CD14-positive monocyte (primary cell): ENCODE measurements around the gene MEIS1. TPM values are rescaled to one million over a fixed set of nuclear protein-coding genes. Genes with fewer than 3 reads are reported as not detected.

Experiments
- DNase-seq, 3 donors: peaks; one replicate each; pipeline ENCODE4 v3.0.0-alpha.2; 2011 to 2022
- H2AFZ ChIP-seq: 2 replicates; pipeline ENCODE4 v1.6.0; 2012; ENCODE audit warnings: mild to moderate bottlenecking, low read depth, low read length, inconsistent platforms; ENCODE audit not compliant: insufficient read depth, poor library complexity, severe bottlenecking
- H3K27ac ChIP-seq, 2 donors: 1 replicate in 1 of 2; 2 replicates in 1 of 2; pipeline ENCODE4 v1.5.1; 2012 to 2013; ENCODE audit warnings: low read length in 2 of 2, control low read depth in 1 of 2, inconsistent platforms in 1 of 2, low read depth in 1 of 2, mild to moderate bottlenecking in 1 of 2
- H3K27me3 ChIP-seq, 2 donors: one replicate each; pipeline versions ENCODE4 v1.6.0 to v1.6.1; 2011 to 2013; ENCODE audit warnings: low read length in 2 of 2; ENCODE audit not compliant: control insufficient read depth in 2 of 2, insufficient read depth in 2 of 2
- H3K36me3 ChIP-seq, 2 donors: replicated peaks in 1 of 2; 1 replicate in 1 of 2; 2 replicates in 1 of 2; pipeline versions ENCODE4 v1.5.1 to v1.6.1; 2012 to 2013; ENCODE audit warnings: low read length in 2 of 2, control low read depth in 1 of 2, inconsistent platforms in 1 of 2, mild to moderate bottlenecking in 1 of 2; ENCODE audit not compliant: insufficient read depth in 2 of 2, control insufficient read depth in 1 of 2
- H3K4me1 ChIP-seq, 2 donors: 1 replicate in 1 of 2; 2 replicates in 1 of 2; pipeline versions ENCODE4 v1.5.1 to v1.6.1; 2012 to 2013; ENCODE audit warnings: low read length in 2 of 2, control low read depth in 1 of 2, inconsistent platforms in 1 of 2, mild to moderate bottlenecking in 1 of 2, moderate library complexity in 1 of 2; ENCODE audit not compliant: insufficient read depth in 2 of 2, control insufficient read depth in 1 of 2
- H3K4me2 ChIP-seq: replicated peaks from 2 replicates; pipeline ENCODE3; 2012; ENCODE audit warnings: low read length, moderate library complexity, mild to moderate bottlenecking; ENCODE audit not compliant: poor library complexity, severe bottlenecking; ENCODE audit errors: extremely low read depth
- H3K4me3 ChIP-seq, 3 experiments: fragments of 200-600 bp in 1 of 3; sonication (generic) in 1 of 3; replicated peaks in 1 of 3; 1 replicate in 2 of 3; 2 replicates in 1 of 3; pipeline ENCODE4 v1.5.1; 2011 to 2013; ENCODE audit warnings: low read length in 3 of 3, mild to moderate bottlenecking in 3 of 3, control low read depth in 2 of 3, low read depth in 2 of 3, inconsistent platforms in 1 of 3, moderate library complexity in 1 of 3
- H3K79me2 ChIP-seq: 2 replicates; pipeline ENCODE4 v1.6.0; 2012; ENCODE audit warnings: mild to moderate bottlenecking, control low read depth, inconsistent platforms, low read length, moderate library complexity; ENCODE audit not compliant: insufficient read depth
- H3K9ac ChIP-seq: 2 replicates; pipeline ENCODE4 v1.6.0; 2017; ENCODE audit warnings: low read length, mild to moderate bottlenecking; ENCODE audit not compliant: insufficient read depth, poor library complexity, severe bottlenecking
- H3K9me3 ChIP-seq, 2 donors: replicated peaks in 1 of 2; 1 replicate in 1 of 2; 2 replicates in 1 of 2; pipeline versions ENCODE4 v1.5.1 to v1.6.1; 2012 to 2013; ENCODE audit warnings: low read length in 2 of 2, control low read depth in 1 of 2; ENCODE audit not compliant: control insufficient read depth in 1 of 2, insufficient read depth in 1 of 2
- H4K20me1 ChIP-seq: 2 replicates; pipeline ENCODE4 v1.6.0; 2012; ENCODE audit warnings: mild to moderate bottlenecking, low read length, control low read depth, moderate library complexity; ENCODE audit not compliant: insufficient read depth
- H3K27ac Mint-ChIP-seq, 7 donors: one replicate each; pipeline ENCODE4 v1.8.0; 2020; ENCODE audit warnings: mild to moderate bottlenecking in 7 of 7, mixed read lengths in 7 of 7, moderate library complexity in 6 of 7, inconsistent platforms in 2 of 7
- H3K27me3 Mint-ChIP-seq, 3 donors: one replicate each; pipeline ENCODE4 v1.8.0; 2021 to 2022; ENCODE audit warnings: low read depth in 3 of 3, mild to moderate bottlenecking in 3 of 3, mixed read lengths in 3 of 3, moderate library complexity in 3 of 3, inconsistent platforms in 1 of 3
- H3K36me3 Mint-ChIP-seq, 2 donors: one replicate each; pipeline ENCODE4 v1.8.0; 2020; ENCODE audit warnings: mixed read lengths in 2 of 2, inconsistent platforms in 1 of 2, mild to moderate bottlenecking in 1 of 2
- H3K4me1 Mint-ChIP-seq: one replicate; pipeline ENCODE4 v1.8.0; 2020; ENCODE audit warnings: mild to moderate bottlenecking, mixed read lengths
- H3K4me3 Mint-ChIP-seq, 2 donors: one replicate each; pipeline ENCODE4 v1.8.0; 2020; ENCODE audit warnings: mild to moderate bottlenecking in 2 of 2, mixed read lengths in 2 of 2, moderate library complexity in 1 of 2
- H3K9me3 Mint-ChIP-seq, 7 donors: one replicate each; pipeline ENCODE4 v1.8.0; 2020 to 2022; ENCODE audit warnings: mixed read lengths in 7 of 7, mild to moderate bottlenecking in 6 of 7, moderate library complexity in 6 of 7, inconsistent platforms in 2 of 7
- WGBS: methylation state at CpG from one replicate; pipeline ENCODE4 v1.1.5; 2013; ENCODE audit warnings: missing lambda C conversion rate; ENCODE audit not compliant: insufficient coverage; 5-methylcytosine and 5-hydroxymethylcytosine counted together
- intact Hi-C, 2 donors: fragments of 100-400 bp; cut with micrococcal nuclease; formaldehyde crosslinking; loops; one replicate each; pipeline versions ENCODE4 v1.15.0 to v1.15.1; 2023
- polyA plus RNA-seq, 3 donors: library from polyadenylated mRNA; depleted of rRNA in 1 of 3; unstranded in 2 of 3; stranded (reverse) in 1 of 3; fragments of 300-500 nt in 2 of 3; fragments of >200 nt in 1 of 3; fragmentation: Illumina TruSeq in 2 of 3; gene quantifications; 1 replicate in 2 of 3; 2 replicates in 1 of 3; pipeline ENCODE4 v1.2.3, GENCODE V29; 2012 to 2021
- TF ChIP-seq, protein P1 (sequence below): fragments of 200-600 bp; IDR thresholded peaks from one replicate; pipeline ENCODE4 v1.8.0; 2022; ENCODE audit warnings: antibody characterized with exemption, mild to moderate bottlenecking

MEIS1 gene
- polyA plus RNA-seq, 3 donors: 0.09 to 0.40 TPM; not detected in 1

GRCh38 chr2:66559672-66560071 lies 124.7 kb downstream of the MEIS1 start:
- Histone ChIP-seq H3K4me2 (no peak overlapping the region), H3K9me3 (no peaks in the 10 kb centered on the region), H3K4me1 (peaks cover 9 to 13% of the 10 kb centered on the region in 2 donors), H3K27me3 (no peaks in the 10 kb centered on the region), H3K27ac (no peak overlapping the region), H3K36me3 (no peaks in the 10 kb centered on the region), H3K79me2 (no peaks in the 10 kb centered on the region), H4K20me1 (no peaks in the 10 kb centered on the region), H3K4me3 (no peak overlapping the region), H2AFZ (no peak overlapping the region), H3K9ac (no peak overlapping the region)
- Mint-ChIP-seq H3K27me3 (peaks cover 0 to 8% (median 3%) of the 10 kb centered on the region in 3 donors), H3K36me3 (no peaks in the 10 kb centered on the region), H3K4me1 (peaks cover 21% of the 10 kb centered on the region), H3K4me3 (no peak overlapping the region), H3K27ac (no peak overlapping the region), H3K9me3 (peaks cover 0 to 3% (median 0%) of the 10 kb centered on the region in 7 donors)
- WGBS: no CpG with 5 or more reads among the region's 1 CpG
- DNase-seq: no peak
- intact Hi-C loops: no loop called here
- TF ChIP-seq, protein P1, sequence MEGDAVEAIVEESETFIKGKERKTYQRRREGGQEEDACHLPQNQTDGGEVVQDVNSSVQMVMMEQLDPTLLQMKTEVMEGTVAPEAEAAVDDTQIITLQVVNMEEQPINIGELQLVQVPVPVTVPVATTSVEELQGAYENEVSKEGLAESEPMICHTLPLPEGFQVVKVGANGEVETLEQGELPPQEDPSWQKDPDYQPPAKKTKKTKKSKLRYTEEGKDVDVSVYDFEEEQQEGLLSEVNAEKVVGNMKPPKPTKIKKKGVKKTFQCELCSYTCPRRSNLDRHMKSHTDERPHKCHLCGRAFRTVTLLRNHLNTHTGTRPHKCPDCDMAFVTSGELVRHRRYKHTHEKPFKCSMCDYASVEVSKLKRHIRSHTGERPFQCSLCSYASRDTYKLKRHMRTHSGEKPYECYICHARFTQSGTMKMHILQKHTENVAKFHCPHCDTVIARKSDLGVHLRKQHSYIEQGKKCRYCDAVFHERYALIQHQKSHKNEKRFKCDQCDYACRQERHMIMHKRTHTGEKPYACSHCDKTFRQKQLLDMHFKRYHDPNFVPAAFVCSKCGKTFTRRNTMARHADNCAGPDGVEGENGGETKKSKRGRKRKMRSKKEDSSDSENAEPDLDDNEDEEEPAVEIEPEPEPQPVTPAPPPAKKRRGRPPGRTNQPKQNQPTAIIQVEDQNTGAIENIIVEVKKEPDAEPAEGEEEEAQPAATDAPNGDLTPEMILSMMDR: no peak

DNA sequence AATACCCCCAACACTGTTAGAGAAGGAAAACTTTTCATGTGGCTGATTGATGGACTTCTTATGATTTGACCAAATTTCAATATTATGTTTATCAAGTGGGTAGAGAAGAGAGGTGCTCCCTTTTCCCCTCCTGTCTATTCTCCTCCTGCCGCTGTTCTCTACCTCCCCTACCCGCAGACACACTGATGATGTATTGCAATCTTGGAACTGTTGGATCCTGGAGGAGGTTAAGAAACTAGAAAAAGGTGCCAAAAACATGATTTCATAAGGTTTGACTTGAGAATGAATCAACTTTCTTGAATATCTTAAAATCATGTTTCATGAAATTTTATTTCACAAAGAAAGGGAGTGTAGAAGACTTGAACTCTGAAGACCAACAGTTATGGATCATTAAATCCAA lies 125.8 kb downstream of the MEIS1 start:
- Histone ChIP-seq H3K27me3 (no peaks in the 10 kb centered on the region), H2AFZ (no peak overlapping the region), H4K20me1 (no peaks in the 10 kb centered on the region), H3K4me1 (peaks cover 5 to 7% of the 10 kb centered on the region in 2 donors), H3K4me3 (no peak overlapping the region), H3K9ac (no peak overlapping the region), H3K4me2 (no peak overlapping the region), H3K27ac (no peak overlapping the region), H3K36me3 (no peaks in the 10 kb centered on the region), H3K9me3 (no peaks in the 10 kb centered on the region), H3K79me2 (no peaks in the 10 kb centered on the region)
- WGBS: no CpG with 5 or more reads among the region's 2 CpGs
- TF ChIP-seq, protein P1: no peak
- H3K9me3 Mint-ChIP-seq: peaks cover 0 to 3% (median 0%) of the 10 kb centered on the region in 7 donors
- no peak for DNase-seq
- H3K4me3 Mint-ChIP-seq: no peak overlapping the region
- peaks cover 0 to 3% (median 1%) of the 10 kb centered on the region in 3 donors for H3K27me3 Mint-ChIP-seq
- no peaks in the 10 kb centered on the region for H3K36me3 Mint-ChIP-seq
- intact Hi-C loops: no loop called here
- peaks cover 15% of the 10 kb centered on the region for H3K4me1 Mint-ChIP-seq
- H3K27ac Mint-ChIP-seq: no peak overlapping the region
